ENCODE results near the gene USP34. TPM values are rescaled to one million over a fixed set of nuclear protein-coding genes. Genes with fewer than 3 reads are reported as not detected.

The USP34 gene
- total and polyA plus RNA-seq, 2 of the 8 experiments (the other 6 are each of a cell fraction or from before 2014, with no cell fraction given): 56.7 to 91.7 TPM

DNA sequence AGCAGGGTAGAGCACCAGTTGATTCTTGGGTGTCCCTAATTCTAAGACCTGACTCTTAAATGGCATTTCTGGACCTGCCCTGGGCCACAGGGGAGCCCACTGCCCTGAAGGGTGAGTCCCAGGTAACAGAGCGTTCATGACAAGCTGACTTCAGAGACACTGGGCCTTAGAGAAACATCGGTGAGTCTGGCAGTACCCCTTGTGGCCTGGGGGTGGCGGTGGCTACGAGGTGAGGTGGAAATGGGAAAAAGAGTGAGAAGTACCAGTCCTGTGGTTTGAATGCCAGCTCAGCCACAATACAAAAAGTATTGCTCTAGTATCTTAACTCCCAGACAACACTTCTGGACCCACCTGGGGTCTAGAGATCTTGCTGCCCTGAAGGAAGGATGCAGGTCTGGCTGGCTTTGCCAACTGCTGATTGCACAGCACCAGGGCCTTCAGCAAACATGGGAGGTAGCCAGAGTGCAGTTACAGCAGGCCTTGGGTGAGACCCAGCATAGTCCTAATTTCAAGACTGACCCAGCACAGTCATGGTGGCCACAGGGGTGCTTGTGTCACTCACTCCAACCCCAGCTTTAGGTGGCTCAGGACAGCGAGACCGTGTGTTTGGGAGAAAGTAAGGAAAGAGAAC lies 44.5 kb downstream of the USP34 start:
- no peak overlapping the region for H2AFZ ChIP-seq (ENCODE audit: low read length)
- peaks cover 18 to 96% of the 10 kb centered on the region in 2 experiments for H3K79me2 ChIP-seq (ENCODE audit: control insufficient read depth in 1 of 2, insufficient read depth in 2 of 2, low read length in 2 of 2)
- no peak overlapping the region for H3K14ac ChIP-seq (ENCODE audit: insufficient read length)
- ChIA-PET CTCF (ENCODE audit: partially characterized antibody) (interaction anchor here (0.5 to 2.8 kb wide), 34 partner anchors 9 to 226 kb away, joined by 3 to 48 read pairs (median 5); no protein-coding TSS in a partner anchor), POLR2A (ENCODE audit: partially characterized antibody) (interaction anchor here (0.7 to 1.6 kb wide), 7 partner anchors 9 to 112 kb away, joined by 3 to 8 read pairs (median 4); partner anchors contain the start of genes USP34 and XPO1)
- H3K56ac ChIP-seq (replicated peaks; ENCODE audit: insufficient read length, low read depth, low read length): no peak overlapping the region
- H4K8ac ChIP-seq (ENCODE audit: extremely low read depth, insufficient read depth, low read length): no peak overlapping the region
- H3K23ac ChIP-seq (ENCODE audit: insufficient read length): no peak overlapping the region
- WGBS, 2 experiments (ENCODE audit: extremely low coverage in 1 of 2, insufficient coverage in 1 of 2, insufficient read length in 1 of 2, insufficient replicate concordance in 2 of 2, low coverage in 1 of 2, low lambda C conversion rate in 2 of 2, missing lambda C conversion rate in 1 of 2): 49% methylated on average over 6 of the region's 6 CpGs; no CpG with 5 or more reads in 1 of the 2 experiments
- no peak overlapping the region for H4K5ac ChIP-seq (ENCODE audit: insufficient read length, low read depth, low read length)
- FAIRE-seq: peak; percentile 66
- no peak overlapping the region for H3K18ac ChIP-seq (ENCODE audit: extremely low read depth, low read length)
- H4K91ac ChIP-seq (replicated peaks; ENCODE audit: insufficient read length, low read length): no peak overlapping the region
- DNase-seq (ENCODE audit: low read depth in 1 of 2, low spot score in 2 of 2): peak; percentile 17 to 83
- peaks cover 5% of the 10 kb centered on the region for H3K79me1 ChIP-seq (ENCODE audit: low read depth, low read length)
- no peak overlapping the region for H2BK120ac ChIP-seq (replicated peaks; ENCODE audit: low read depth, low read length)
- H3K4ac ChIP-seq (replicated peaks; ENCODE audit: insufficient read length, low read depth, low read length): no peak overlapping the region
- no peaks in the 10 kb centered on the region for H3K23me2 ChIP-seq (ENCODE audit: low read depth, low read length)
- H3K36me3 ChIP-seq (ENCODE audit: control insufficient read depth in 2 of 4, insufficient read depth in 4 of 4, low read length in 3 of 4): no peaks in the 10 kb centered on the region
- no peak overlapping the region for H2BK12ac ChIP-seq (ENCODE audit: low read depth, low read length)
- no peak overlapping the region for H2BK20ac ChIP-seq (ENCODE audit: low read length)
- H3K4me1 ChIP-seq (replicated peaks in 1 of 4; ENCODE audit: control insufficient read depth in 3 of 4, insufficient read depth in 4 of 4, low read length in 3 of 4): peaks cover 3 to 8% (median 4%) of the 10 kb centered on the region in 4 experiments; a peak in 5 of 7 replicates
- TF ChIP-seq SIX5 (IDR thresholded peaks at IDR 0.05; ENCODE audit: low read depth, low read length): no peak
- TF ChIP-seq, protein P1, sequence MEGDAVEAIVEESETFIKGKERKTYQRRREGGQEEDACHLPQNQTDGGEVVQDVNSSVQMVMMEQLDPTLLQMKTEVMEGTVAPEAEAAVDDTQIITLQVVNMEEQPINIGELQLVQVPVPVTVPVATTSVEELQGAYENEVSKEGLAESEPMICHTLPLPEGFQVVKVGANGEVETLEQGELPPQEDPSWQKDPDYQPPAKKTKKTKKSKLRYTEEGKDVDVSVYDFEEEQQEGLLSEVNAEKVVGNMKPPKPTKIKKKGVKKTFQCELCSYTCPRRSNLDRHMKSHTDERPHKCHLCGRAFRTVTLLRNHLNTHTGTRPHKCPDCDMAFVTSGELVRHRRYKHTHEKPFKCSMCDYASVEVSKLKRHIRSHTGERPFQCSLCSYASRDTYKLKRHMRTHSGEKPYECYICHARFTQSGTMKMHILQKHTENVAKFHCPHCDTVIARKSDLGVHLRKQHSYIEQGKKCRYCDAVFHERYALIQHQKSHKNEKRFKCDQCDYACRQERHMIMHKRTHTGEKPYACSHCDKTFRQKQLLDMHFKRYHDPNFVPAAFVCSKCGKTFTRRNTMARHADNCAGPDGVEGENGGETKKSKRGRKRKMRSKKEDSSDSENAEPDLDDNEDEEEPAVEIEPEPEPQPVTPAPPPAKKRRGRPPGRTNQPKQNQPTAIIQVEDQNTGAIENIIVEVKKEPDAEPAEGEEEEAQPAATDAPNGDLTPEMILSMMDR (IDR thresholded peaks at IDR 0.05; ENCODE audit: control extremely low read depth in 1 of 3, insufficient read depth in 1 of 3, low read depth in 1 of 3, low read length in 3 of 3): peak; percentile 58 to 92 (median 91)
- TF ChIP-seq RAD21 (IDR thresholded peaks at IDR 0.05 in 1 of 2, conservative IDR thresholded peaks at IDR 0.05 in 1 of 2; ENCODE audit: low read depth in 2 of 2, low read length in 2 of 2): peak; percentile 79 to 80
- 0 out of 2 replicates have a peak, but pooled peaks have one; percentile 31 for TF ChIP-seq CREB1 (IDR thresholded peaks at IDR 0.05)
- no peaks in the 10 kb centered on the region for H3K27me3 ChIP-seq (replicated peaks in 1 of 4; ENCODE audit: control insufficient read depth in 3 of 4, extremely low read depth in 1 of 4, insufficient read depth in 3 of 4, low read length in 3 of 4)
- H2BK15ac ChIP-seq (ENCODE audit: low read length): no peak overlapping the region
- H3K4me2 ChIP-seq (ENCODE audit: insufficient read depth in 1 of 2, low read depth in 2 of 2, low read length in 2 of 2): no peak overlapping the region
- H4K20me1 ChIP-seq (replicated peaks in 1 of 2; ENCODE audit: control insufficient read depth in 1 of 2, insufficient read depth in 2 of 2, low read length in 2 of 2): peaks cover 2 to 14% of the 10 kb centered on the region in 2 experiments
- no peaks in the 10 kb centered on the region for H3K9me3 ChIP-seq (ENCODE audit: insufficient read depth in 2 of 2, low read depth in 1 of 2, low read length in 1 of 2)
- peak overlapping the region; percentile 19; the same call in 1 of the 2 replicates for H3K27ac ChIP-seq (ENCODE audit: low read depth, low read length)
- H3K4me3 ChIP-seq (ENCODE audit: extremely low read depth in 1 of 4, insufficient read depth in 2 of 4, low read depth in 3 of 4, low read length in 4 of 4): no peak overlapping the region
- H2BK5ac ChIP-seq (ENCODE audit: low read depth, low read length): no peak overlapping the region
- H3K9ac ChIP-seq (replicated peaks in 1 of 4; ENCODE audit: extremely low read depth in 1 of 4, low read depth in 3 of 4, low read length in 3 of 4): peak overlapping the region in 1 of 4 experiments; percentile 1; a peak in 1 of 7 replicates
- H2AK5ac ChIP-seq (ENCODE audit: low read depth, low read length): no peak overlapping the region

Data from H1 (cell line).